Vagina (tissue), 2 donors: ENCODE data around the gene NKX3-2.

Experiments
- CTCF ChIP-seq, 3 experiments: fragments of 450-650 bp in 2 of 3; fragments of 200-600 bp in 1 of 3; sonication (generic) in 1 of 3; IDR thresholded peaks; one replicate each; pipeline ENCODE4 v1.5.1; 2017 to 2019; ENCODE audit warnings: antibody characterized with exemption in 3 of 3, mild to moderate bottlenecking in 2 of 3, moderate library complexity in 2 of 3
- POLR2A ChIP-seq, 2 donors: fragments of 450-650 bp; IDR thresholded peaks; one replicate each; pipeline ENCODE4 v1.6.1; 2017; ENCODE audit warnings: antibody characterized with exemption in 2 of 2, mild to moderate bottlenecking in 2 of 2, moderate library complexity in 2 of 2
- POLR2AphosphoS5 ChIP-seq, 2 donors: sonication (generic); formaldehyde crosslinking; IDR thresholded peaks; one replicate each; pipeline ENCODE4 v1.9.0; 2017; ENCODE audit warnings: antibody characterized with exemption in 2 of 2, mild to moderate bottlenecking in 2 of 2, low read depth in 1 of 2; ENCODE audit not compliant: insufficient read depth in 1 of 2

GRCh38 chr4:13544606-13545393 is 492 bp upstream of the NKX3-2 start:
- TF ChIP-seq CTCF (IDR thresholded peaks at IDR 0.05) (no peak), POLR2AphosphoS5 (IDR thresholded peaks at IDR 0.05; ENCODE audit: insufficient read depth in 1 of 2, low read depth in 1 of 2) (peak in 1 of 2 donors; percentile 60), POLR2A (IDR thresholded peaks at IDR 0.05) (no peak)
